NCI-H510A (cell line): Measurements from ENCODE around the gene ELFN1.

Experiments used
- DNase-seq: peaks from one replicate; lab custom pipeline; 2025; lab: John Stamatoyannopoulos, UW

Gene ELFN1

DNA sequence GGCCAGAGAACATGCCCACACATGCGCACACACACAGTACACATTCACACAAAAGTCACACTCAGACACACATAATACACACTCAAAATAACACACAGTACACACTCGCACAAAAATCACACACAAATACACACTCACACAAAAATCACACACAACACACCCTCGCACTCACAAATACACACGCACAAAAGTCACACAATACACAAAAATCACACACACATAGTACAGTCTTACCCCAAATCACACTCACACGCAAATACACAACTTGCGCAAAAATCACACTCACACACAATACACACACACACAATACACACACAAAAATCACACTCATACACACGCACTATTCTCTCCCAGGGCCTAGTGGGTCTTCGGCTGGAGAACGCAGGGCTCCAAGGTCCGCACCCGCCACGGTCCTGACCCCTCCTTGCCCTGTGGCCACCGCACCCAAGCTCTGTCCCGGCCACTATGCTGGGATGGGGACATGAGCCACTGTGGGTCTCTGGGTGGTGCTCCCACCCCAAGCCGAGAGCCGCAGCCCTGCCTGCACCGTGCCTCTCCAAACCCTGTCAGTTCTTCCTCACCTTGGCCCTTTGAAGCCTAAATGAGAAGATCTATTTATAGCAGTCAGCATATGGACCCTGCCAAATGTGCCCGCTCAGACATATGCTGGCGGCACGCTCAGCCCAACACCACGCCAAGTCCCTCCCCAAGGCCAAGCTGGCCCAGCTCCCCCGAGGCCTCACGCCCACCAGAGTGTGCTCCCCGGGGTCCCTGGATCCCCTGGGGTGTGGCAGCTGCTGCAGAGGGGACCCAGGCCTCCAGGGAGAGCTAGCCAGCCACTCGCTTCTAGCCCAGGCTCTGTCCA, 55.9 kb downstream of the ELFN1 start:
- no peak for DNase-seq

DNA sequence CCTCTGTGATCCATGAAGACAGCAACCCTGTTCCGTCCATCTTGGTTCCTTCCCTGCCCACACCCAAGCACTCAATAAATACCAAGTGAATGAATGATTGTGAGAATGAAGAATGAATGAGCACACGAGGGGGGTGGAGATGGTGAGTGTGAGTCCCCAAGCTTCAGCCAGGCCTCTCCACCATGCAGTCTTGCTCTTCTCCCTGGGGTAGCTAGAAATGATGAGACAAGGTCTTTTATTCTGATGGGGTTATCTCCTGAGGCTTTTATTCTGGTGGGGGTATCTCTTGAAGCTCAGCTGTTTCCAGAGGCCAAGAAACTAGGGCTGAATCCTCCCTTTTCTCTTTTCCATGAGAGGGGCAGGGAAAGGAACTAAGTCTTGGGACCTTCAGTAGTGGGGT, 57.0 kb downstream of the ELFN1 start:
- no peak for DNase-seq

DNA sequence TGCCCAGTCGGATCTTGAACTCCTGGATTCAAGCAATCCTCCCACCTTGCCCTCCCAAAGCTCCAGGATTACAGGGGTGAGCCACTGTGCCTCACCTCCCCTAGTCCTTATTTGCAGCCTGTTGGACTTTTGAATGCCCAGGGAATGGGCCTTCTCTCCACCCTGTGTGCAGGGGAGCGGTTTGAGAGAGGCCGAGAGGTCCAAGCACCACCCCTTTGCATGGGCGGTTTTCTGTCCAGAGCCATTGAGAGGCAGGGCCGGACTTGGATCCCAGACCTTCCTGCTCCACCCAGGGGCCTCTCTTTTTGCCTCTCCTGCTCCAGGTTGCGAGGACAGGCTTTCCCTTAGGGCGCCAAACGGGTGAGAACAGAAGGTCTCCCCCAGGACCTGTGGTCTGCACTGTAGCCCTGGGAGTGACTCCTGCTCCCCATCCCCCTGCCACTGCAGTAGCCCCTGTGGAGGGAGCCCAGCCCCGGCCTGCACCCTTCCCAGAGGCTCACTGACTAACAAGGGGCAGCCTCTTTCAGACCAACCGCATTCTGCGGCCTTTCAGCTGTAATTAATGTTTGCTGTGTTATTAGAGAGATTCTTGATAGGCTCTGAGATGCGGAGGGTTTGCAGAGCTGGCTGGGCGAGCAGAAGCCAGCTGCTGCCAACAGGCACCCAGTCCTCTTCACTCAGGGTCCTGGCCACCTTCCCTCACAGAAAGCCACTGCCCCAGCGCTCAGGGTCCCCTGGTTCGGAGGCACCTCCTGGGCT, 57.9 kb downstream of the ELFN1 start:
- no peak for DNase-seq

DNA sequence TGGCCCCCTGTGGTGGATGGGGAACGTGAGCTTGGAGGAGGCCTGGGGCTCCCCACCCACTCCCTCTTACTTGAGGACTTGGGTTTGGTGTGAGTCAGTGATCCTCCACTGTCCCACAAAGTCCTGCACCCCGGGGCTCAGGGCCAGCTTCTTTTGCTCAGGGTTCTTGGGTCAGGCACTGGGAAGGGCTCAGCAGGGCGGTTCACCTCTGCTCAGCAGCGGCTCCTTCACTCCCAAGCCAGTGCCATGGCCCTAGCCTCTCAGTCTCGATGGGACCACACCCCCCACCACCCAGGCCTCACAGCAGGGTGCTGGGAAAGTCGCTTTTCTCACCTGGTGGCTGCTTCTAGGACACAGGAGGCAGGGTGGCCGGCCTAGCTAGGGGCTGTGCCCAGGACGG, 59.1 kb downstream of the ELFN1 start:
- DNase-seq: no peak

DNA sequence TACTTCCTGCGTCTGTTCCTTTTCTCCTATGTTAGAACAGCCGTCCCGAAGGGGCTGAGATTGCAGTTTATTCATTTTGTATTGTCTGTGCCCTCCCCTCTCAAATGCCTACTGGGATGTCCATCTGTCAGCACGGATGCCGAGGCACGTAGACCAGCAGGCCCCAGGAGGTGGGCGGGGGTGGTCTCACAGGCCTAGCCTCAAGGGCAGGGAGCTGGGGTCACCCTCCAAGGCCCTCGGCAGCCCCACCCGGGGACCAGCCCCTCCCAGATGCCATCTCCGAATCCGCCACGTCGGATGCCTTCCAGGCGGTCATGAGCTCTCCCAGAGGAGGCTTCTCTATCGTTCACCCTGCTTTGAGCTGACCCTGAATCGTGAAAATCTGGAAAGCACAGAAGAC, 59.7 kb downstream of the ELFN1 start:
- DNase-seq: no peak

DNA sequence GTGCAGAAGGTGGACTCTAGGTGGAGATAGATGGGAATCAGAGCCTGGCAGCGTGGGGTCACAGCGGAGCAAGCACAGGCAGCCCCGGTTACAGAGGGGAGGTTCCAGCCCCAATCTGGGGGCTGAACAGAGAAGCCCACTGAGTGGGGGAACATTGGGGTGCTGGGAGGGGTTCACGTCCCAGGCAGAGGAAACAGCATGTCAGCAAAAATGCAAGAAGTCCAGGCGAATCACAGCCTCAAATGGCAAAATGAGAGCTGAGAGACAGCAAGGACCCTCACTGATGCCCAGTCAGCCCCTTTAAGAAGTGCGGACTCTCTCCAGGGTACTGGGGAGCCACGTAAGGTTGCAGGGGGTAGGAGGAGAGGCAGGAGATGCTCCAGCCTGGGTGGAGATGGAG, 62.0 kb downstream of the ELFN1 start:
- no peak for DNase-seq

DNA sequence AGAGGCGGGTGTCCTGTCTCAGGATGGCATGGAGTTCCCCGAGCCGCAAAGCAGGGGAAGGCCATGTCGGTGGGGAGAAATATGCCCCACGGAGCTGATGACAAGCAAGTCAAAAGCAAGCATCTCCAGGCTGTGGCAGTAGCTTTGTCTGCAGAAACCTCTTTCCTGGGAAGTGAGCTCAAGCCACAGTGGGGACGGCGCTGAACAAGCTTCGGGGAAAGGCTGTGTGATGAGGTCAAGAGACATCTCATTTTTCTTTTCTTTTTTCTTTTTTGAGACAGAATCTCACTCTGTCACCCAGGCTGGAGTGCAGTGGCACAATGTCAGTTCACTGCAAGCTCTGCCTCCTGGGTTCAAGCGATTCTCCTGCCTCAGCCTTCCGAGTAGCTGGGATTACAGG, 62.6 kb downstream of the ELFN1 start:
- DNase-seq: no peak

DNA sequence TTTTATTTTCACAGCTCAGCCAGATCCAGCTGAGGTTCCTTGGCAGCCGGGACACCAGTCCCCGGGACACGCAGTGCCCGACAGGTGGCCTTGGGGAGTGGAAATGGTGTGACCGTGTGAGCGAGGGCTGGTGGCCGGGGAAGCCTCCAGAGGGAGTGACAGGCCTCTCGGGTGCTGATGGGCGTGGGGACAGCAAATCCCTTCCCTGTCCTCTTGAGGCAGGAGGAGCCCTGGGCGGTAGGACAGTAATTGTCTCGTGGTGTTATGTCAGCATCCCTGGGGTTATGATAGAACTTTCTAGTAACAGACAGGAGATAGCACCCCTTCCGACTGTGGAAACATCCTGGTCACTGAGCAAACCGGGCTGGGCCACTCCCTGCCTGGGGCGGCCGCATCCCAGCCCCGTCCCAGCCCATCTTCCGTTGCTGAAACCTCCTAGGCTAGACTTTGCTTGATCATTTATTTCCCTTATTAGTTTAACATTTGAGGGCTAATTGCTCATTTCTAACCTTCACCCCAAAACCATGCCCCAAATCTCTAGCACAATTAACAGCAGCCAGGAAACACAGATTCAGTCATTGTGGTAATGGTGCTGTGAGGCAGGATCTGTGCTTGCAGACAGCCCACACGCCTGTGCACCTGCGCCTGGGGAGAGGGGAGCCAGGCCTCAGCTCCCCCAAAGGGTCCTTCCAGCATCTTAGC, 63.3 kb downstream of the ELFN1 start:
- DNase-seq: no peak

DNA sequence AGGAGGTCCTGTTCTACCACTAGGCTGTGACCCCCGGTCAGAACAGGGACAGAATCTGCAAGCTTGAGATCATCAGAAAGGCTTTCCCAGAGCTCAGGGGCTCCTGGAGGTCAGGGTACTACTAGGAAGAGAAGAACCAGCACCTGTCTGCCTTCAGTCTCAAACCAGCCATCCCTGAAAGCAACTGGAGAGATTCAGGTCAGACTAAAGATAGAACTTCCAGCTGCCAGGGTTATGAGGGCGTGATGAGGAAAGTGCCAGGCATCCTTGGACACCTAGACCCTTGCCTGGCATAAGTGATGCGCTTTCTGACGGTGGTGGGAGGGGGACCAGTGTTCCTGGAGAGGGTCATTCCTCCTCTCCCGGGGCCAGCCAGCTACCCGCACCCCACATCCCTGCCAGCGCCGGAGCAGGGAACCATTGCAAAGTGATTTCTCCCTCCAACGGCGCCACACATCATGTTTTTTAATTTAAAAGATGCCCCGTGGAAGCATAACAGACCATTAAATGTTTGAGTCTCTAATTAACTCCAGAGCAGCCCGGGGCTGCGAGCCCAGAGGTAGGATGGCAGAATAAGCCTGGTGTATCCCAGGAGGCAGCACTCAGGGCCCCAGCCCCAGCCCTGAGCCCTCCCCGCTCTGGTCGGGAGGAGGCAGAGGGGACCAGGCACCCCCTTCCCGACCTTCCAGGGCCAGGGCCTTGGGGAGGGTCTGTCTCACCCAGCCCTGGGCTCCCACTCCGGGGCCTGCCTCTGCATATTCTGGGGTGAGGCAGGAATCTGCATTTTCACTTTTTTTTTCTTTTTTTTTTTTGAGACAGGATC, 64.0 kb downstream of the ELFN1 start:
- no peak for DNase-seq

DNA sequence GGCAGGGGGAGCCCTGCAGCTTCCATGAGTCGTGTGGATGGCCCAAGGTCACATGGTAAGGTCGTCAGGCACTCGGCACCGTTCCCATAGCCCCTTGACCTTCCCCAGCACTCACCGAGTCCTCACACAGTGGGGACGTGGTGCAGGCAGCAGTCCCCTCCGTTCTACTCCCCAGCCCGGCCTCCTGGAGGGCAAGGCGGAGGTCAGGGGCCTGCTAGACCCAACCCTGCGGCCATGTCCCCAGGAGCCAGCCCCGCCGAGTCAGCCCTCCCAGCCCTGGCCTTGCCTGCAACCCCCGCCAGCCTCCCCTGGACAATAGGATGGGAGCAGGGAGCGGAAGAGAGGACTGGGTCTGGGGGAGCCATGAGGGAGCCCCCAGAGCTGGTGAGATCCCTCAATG, 65.2 kb downstream of the ELFN1 start:
- DNase-seq: no peak

DNA sequence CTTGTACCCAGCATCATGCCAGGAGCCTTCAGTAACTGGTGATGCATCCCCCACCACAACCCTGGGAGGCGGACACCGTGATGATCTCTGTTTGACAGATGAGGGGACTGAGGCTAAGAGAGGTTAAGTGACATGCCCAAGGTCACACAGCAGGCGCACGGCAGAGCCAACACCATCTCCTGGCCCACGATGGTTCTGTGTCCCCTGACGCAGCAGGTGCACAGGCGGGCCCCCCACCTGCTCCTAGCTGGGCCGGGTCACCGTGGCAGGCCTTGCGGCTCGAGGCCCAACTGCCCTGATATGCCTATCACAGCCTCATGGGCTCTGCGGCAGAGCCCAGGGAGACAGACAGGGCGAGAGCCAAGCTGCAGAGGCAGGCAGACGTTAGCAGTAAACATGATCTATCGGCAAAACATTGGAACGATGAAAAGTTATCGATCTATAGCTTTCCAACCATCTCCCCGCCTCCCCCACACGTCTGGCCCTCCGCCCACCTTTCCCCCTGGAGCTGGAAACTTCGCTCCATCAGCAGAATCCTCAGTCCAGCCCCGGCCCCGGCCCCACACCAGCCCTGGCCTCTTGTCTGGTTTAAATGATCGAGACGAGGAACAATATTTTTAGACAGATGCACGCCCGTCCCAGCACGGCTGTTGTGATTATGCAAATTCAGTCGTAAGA, 65.9 kb downstream of the ELFN1 start:
- no peak for DNase-seq

DNA sequence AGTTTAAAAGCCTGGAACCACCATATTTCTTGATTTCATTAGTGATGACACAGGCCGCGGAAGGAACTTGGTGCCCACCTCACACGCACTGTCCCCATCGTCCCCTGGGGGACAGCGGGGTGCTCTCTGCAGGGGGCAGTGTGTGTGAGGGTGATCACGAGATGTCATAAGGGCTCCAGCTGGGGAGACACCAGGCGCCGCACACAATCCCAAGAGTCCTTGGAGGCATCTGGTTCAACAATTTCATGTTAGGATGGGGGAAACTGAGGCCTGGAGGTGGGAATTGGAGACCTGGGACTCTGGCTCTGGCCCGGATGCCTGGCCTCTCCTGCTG, 66.4 kb downstream of the ELFN1 start:
- no peak for DNase-seq

DNA sequence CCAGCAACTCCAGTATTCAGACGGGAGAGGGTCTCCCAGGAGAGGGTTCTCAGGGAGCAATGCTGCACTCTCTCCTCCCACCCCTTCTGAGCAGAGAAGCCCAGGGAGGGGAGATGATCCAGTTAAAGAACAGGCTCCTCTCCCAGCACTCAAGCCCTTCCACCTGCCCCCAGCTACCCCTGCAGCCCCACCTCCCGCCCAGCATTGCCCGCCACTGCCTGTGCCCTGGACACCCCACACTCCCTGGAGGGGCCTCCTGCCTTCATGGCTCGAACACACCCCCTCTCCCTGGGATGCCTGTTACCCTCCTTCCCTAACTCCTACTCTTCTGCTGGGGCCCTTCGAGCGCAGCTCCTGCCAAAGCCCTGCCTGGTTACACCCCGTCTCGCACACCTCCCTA, 66.8 kb downstream of the ELFN1 start:
- DNase-seq: no peak

DNA sequence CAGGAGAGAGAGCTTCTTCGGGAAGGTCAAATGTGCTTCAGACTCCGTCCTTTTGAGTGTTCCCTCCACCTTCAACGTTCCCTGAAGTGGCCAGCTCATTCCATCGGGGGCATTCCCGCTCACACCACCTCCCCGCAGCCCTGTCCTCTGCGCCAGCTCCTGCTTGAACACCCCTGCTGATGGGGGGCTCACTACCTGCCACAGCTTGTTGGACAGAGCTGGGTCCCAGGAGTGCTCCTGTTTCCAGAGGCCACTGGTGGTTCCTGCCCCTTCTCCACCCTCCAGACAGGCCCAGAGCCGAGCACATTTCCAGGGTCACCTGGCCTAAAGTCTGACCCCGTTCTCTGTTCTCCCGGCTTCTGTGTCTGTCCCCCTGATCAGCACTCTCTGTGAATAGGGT, 67.4 kb downstream of the ELFN1 start:
- DNase-seq: no peak

DNA sequence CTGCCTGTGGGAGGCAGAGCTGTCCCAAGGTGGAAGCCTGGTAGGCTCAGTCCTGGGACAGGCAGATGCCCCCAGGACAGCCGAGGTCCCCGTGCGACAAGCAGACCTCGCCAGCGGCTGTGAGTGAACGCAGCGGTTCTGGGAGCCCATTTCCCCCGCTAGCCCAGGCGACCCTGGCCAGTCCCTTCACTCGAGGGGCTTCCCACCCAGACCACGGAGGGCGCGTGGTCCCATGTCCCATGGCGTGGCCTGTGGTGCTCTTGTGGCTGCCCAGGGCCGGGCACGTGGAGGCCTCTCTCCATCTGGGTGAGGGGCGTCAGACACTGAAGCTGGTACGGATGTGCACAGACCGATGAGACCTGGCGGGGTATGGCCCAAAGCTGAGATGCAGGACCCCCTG, 67.9 kb downstream of the ELFN1 start:
- DNase-seq: no peak

DNA sequence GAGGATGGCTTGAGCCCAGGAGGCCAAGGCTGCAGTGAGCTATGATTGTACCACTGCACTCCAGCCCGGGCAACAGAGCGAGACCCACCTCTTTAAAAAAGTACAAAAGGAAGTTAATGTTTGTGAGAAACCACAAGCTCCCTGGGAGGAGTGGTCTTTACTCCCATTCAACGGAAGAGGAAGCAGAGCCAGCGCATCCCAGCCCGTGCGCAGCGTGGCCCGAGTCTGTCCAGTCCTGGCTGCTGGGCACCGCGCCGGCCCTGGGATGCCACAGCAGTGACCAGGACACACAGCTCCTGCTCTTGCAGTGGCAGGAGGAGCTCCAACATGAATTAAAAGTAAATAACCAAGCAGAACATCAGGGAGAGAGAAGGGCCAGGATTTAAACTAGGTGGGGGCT, 68.4 kb downstream of the ELFN1 start:
- DNase-seq: no peak

DNA sequence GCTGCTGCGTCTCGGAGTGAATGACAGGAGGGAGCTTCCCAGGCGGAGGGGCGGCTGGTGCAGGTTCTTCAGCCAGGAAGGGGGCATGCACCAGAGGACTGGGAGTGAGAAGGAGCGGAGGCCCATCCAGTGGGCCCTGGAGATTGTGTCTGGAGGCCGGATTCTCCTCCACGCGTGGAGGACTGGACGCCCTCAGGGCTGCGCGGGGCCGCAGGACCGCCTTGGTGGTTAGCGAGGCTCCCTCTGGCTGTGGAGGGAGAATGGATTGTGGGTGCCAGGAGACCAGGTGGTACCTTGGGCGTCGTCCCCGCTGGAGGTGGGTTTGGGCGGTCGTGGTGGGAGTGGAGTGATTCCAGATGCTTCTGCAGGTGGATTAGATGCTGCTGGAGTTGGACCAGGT, 68.9 kb downstream of the ELFN1 start:
- no peak for DNase-seq

DNA sequence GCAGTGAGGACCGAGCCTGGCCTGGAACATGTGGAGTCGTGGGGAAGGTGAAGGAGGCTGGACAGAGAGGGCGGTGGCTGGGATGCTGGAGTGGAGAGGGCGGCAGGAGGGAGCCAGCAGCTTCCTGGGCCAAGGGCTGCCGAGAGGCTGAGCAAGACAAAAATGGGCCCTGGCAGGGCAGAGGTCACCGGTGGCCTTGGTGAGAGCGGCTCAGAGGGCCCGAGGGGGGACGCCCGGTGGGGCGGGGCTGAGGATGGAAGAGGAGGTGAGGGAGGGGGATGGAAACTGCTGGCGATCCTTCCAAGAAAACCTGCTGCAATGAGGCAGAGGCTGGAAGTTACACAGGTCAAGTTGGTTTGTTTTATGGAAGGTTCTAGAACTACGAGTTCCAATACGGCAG, 69.5 kb downstream of the ELFN1 start:
- DNase-seq: no peak

DNA sequence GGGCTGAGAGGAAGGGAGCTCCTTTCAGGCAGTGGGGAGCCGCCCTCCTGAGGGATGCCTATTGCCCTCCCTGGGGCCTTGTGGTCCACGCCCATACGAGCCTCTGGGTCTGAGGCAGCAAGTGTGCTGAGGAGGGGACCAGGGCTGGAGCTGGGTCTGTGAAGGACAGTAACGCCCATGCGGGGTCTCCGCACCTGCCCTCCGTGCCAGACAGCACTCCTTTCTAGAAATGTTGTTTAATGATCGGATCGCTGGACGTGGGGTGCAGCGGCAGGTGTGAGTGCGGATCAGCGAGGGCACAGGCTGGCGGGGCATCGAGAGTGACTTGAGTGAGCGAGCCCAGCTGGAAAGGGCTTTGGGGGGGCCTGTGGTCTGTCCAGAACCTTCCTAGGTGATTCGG, 70.1 kb downstream of the ELFN1 start:
- DNase-seq: no peak

DNA sequence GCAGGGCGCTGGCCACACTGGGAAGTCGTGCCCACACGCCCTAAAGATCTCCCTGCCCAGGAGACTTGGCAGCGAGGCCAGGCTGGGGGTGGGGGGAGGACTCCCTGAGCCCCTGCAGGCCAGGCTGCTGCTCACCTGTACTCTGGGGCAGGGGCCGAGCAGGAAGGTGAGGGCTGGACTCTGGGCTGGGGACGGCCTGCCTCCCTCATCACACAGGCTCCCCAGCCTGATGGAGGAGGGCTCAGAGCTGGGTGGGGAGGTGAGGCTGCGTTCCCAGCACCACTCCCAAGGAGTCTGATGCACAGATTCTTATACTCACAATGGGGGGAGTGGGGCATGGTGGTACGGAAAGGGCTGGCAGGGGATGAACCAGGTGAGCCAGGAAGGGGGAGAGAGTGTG, 71.2 kb downstream of the ELFN1 start:
- no peak for DNase-seq

DNA sequence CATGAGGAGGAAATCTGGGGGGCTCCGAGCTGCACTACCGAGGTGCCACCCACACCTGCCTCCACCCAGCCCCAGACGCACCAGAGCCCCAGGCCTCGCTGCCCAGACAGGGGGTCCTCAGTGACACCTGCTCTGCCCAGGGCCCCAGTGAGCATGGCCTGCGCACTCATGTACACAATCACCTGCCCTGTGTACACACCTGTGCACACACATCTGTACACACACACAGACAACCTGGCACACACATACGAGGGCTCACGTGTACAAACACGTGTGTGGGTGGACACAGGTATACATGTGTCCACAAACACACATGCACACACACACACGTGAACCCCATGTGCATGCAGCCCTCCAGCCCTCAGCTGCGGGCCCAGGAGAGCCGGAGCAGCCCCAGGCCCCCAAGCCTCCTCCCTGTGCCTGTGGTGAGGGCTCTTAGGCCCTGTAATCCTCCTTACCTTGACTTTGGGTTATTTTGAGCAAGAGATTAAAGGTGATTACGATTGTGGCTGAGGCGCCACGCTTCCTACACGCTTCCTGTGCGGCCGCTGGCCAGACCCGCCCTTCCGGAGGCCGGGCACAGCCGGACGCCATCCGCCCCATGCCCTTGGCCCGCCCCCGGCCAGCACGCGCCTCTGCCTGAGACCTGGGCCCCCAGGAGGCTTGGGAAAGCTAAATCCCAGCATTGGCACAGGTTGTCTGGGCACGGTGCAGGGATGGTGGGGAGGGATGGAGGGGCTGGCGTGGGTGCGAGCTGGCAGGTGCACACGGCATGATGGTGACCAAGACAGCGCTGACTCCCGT, 71.9 kb downstream of the ELFN1 start:
- no peak for DNase-seq
